Measurements from ENCODE around the gene CRBN.

The CRBN gene

GRCh38 chr3:3191675-3192285, 12.3 kb upstream of the CRBN start:
- DNase-seq (ENCODE audit: low read depth): peak; percentile 26
- no peak overlapping the region for H3K4me3 ChIP-seq (replicated peaks; ENCODE audit: low read depth, low read length)
- no peak for TF ChIP-seq CTCF (IDR thresholded peaks at IDR 0.05; ENCODE audit: low read length, missing control alignments)

- peak; percentile 46 for DNase-seq (ENCODE audit: low read depth)
- TF ChIP-seq CTCF (IDR thresholded peaks at IDR 0.05; ENCODE audit: low read length, missing control alignments): no peak
- H3K4me3 ChIP-seq (replicated peaks; ENCODE audit: low read depth, low read length): no peak overlapping the region
Observed at GRCh38 chr3:3189961-3190360, 10.5 kb upstream of the CRBN start.

- H3K4me3 ChIP-seq (replicated peaks; ENCODE audit: low read depth, low read length): no peak overlapping the region
- no peak for TF ChIP-seq CTCF (IDR thresholded peaks at IDR 0.05; ENCODE audit: low read length, missing control alignments)
- peak; percentile 46 for DNase-seq (ENCODE audit: low read depth)
Observed at GRCh38 chr3:3189102-3189727, 9.7 kb upstream of the CRBN start.

GRCh38 chr3:3184876-3185275, 5.4 kb upstream of the CRBN start:
- no peak overlapping the region for H3K4me3 ChIP-seq (replicated peaks; ENCODE audit: low read depth, low read length)
- DNase-seq (ENCODE audit: low read depth): no peak
- TF ChIP-seq CTCF (IDR thresholded peaks at IDR 0.05; ENCODE audit: low read length, missing control alignments): no peak

GRCh38 chr3:3180456-3180855, 965 bp upstream of the CRBN start:
- no peak for TF ChIP-seq CTCF (IDR thresholded peaks at IDR 0.05; ENCODE audit: low read length, missing control alignments)
- DNase-seq (ENCODE audit: low read depth): no peak
- no peak overlapping the region for H3K4me3 ChIP-seq (replicated peaks; ENCODE audit: low read depth, low read length)

- TF ChIP-seq CTCF (IDR thresholded peaks at IDR 0.05; ENCODE audit: low read length, missing control alignments): no peak
- H3K4me3 ChIP-seq (replicated peaks; ENCODE audit: low read depth, low read length): peak overlapping the region; percentile 86
- DNase-seq (ENCODE audit: low read depth): no peak
Observed at GRCh38 chr3:3178498-3179328, 778 bp downstream of the CRBN start.
